GM12875 (cell line): Measurements from ENCODE around the gene PLEKHH2.

Source experiments
- H3K4me3 ChIP-seq: one replicate; pipeline ENCODE4 v1.5.1; 2011; ENCODE audit warnings: low read depth, low read length, control low read depth
- TF ChIP-seq, protein P1 (sequence below): IDR thresholded peaks from 2 replicates; pipeline ENCODE4 v1.5.1; 2011; ENCODE audit warnings: low read depth, mild to moderate bottlenecking, control low read depth, inconsistent platforms, low read length, moderate library complexity, borderline replicate concordance; ENCODE audit not compliant: insufficient read depth

The PLEKHH2 gene

GRCh38 chr2:43751476-43751990 lies 114.5 kb downstream of the PLEKHH2 start:
- TF ChIP-seq, protein P1, sequence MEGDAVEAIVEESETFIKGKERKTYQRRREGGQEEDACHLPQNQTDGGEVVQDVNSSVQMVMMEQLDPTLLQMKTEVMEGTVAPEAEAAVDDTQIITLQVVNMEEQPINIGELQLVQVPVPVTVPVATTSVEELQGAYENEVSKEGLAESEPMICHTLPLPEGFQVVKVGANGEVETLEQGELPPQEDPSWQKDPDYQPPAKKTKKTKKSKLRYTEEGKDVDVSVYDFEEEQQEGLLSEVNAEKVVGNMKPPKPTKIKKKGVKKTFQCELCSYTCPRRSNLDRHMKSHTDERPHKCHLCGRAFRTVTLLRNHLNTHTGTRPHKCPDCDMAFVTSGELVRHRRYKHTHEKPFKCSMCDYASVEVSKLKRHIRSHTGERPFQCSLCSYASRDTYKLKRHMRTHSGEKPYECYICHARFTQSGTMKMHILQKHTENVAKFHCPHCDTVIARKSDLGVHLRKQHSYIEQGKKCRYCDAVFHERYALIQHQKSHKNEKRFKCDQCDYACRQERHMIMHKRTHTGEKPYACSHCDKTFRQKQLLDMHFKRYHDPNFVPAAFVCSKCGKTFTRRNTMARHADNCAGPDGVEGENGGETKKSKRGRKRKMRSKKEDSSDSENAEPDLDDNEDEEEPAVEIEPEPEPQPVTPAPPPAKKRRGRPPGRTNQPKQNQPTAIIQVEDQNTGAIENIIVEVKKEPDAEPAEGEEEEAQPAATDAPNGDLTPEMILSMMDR: no peak
- no peak overlapping the region for H3K4me3 ChIP-seq

DNA sequence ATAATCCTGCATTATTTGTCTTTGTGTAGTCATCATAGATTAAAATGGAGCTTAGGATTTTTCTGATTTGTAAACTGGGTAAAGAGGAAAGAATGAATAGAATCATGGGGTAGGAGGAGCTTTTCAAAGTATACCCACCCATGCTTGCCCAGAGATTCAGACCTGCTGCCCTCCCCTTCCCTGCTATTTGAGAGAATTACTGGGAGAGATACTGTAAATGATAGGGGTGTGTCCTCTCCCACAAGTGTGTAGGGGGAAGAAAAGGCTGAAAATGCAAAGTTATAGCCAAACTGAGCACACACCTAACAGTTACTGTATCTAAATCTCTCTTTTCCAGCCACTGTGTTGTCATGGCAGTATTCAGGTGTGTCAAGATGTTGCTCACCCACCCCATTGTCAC lies 115.2 kb downstream of the PLEKHH2 start:
- no peak overlapping the region for H3K4me3 ChIP-seq
- TF ChIP-seq, protein P1: no peak

- TF ChIP-seq, protein P1: no peak
- H3K4me3 ChIP-seq: no peak overlapping the region
These were observed 117.1 kb downstream of the PLEKHH2 start for GRCh38 chr2:43754180-43754579.

- H3K4me3 ChIP-seq: no peak overlapping the region
- TF ChIP-seq, protein P1: no peak
These were observed 121.7 kb downstream of the PLEKHH2 start for GRCh38 chr2:43758739-43759138.

DNA sequence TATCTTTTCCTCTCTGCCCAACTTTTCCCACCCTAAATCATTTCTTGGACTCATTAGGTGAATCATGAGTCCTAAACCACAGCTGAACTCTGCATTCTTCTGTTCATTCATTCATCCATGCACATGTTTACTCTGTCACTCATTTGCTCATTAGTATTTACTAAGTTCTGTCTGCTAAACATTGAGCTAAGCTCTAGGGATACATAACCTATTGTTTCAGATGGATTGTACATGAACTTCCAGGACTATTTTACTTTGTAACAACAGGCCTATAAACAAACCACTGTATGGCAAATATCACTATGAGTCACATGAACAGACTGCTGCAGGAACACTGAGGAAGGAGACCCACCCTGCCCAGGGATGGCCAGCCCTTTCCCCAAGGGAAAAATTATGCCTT lies 122.1 kb downstream of the PLEKHH2 start:
- TF ChIP-seq, protein P1: no peak
- H3K4me3 ChIP-seq: no peak overlapping the region

DNA sequence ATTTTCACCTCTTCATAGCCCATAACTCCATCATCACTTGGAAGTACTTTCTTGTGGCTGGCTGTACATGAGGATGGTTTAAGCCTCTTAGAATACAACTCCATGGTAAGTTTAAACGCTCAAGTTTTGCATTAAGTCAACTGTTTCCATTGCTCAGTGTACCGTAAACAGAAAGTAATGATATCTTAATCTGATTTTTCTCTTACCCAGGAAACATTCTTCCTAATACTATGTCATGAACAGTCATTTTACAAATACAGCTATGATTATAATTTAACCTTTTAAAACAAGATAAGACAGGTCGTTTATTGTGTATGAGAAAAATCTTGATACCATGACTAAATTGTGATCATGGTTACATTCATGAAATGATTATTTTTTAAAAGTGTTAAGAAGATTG lies 125.2 kb downstream of the PLEKHH2 start:
- no peak overlapping the region for H3K4me3 ChIP-seq
- TF ChIP-seq, protein P1: no peak

DNA sequence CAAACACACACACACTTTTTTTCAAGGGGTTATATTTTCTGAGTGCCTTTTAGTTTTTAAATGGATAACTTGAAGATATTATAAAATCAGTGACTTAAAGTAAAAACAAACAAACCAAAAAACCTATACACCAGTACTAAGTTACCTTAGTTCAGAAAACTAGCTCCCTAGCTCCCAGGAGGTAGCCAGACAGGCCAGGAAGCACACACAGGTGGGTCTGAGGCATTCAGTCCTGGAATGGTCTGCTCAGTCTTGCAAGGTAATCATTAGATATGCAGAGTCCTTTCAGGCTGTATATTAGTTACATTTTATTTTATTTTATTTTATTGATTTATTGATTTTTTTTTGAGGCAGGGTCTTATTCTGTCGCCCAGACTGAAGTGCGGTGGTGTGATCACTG lies 126.0 kb downstream of the PLEKHH2 start:
- no peak overlapping the region for H3K4me3 ChIP-seq
- TF ChIP-seq, protein P1: no peak
